Hematopoietic multipotent progenitor cell treated with erythropoietin and hydrocortisone succinate and interleukin-3 and kit ligand, for 8 days (in vitro differentiated cells): ENCODE measurements around the gene PPARA.
"Not testable (repeated sequence)": the region's sequence is repeated elsewhere in the genome, so short reads cannot be mapped to it uniquely, and the experiment has no call there.

ENCODE experiments used
- DNase-seq: peaks from one replicate; pipeline ENCODE4 v3.0.0-alpha.2; 2015

The PPARA gene

GRCh38 chr22:46250783-46251125 lies 100.4 kb downstream of the PPARA start:
- no peak for DNase-seq

- no peak for DNase-seq
These were observed 100.9 kb downstream of the PPARA start for GRCh38 chr22:46251266-46251665.

DNA sequence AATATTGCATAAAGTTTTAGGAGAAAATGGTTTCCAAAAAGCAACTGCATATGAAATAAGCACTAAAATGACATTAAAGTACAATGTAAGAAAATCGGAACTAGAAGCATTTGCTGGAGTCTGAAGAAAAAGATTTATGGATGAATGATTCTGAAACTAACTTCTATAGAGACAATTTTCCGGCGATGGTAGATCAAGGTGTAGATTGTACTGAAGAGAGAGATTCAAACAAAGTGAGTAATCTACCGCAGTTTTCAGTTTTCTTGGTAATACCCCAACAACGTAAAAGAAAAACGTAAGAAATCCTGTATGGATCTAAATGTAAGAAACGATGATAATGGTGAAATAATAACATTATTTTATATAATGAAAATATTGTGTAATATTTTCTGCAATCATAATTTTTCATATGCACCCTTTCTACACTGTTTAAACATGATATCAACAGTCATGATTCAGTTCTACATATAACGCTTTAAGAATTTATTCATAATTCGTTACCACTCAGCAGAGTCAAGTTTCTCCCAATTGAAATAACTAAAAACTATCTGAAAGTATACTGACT lies 101.6 kb downstream of the PPARA start:
- DNase-seq, result no peak

- no peak for DNase-seq
These were observed 106.1 kb downstream of the PPARA start for GRCh38 chr22:46256358-46256958.

GRCh38 chr22:46259374-46259773 lies 109.0 kb downstream of the PPARA start:
- no peak for DNase-seq

DNA sequence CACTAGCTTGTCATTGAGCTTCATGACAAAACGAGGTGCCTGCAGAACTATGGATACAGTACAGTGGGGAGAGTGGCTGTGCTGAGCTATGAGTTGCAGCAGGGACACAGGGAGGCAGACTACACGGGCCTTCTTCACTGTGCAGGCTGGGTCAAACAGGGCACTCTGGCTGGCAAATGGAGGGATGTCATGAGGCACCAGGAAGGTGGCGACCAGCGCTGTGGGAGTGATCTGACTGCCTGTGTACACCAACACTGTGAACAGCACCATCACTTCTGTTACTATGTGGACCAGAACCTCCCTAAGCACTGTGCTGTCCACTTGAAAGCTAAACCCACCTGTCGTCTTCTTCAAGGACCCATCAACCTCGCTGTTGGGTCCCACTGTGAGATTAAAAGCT lies 109.7 kb downstream of the PPARA start:
- no peak for DNase-seq

DNA sequence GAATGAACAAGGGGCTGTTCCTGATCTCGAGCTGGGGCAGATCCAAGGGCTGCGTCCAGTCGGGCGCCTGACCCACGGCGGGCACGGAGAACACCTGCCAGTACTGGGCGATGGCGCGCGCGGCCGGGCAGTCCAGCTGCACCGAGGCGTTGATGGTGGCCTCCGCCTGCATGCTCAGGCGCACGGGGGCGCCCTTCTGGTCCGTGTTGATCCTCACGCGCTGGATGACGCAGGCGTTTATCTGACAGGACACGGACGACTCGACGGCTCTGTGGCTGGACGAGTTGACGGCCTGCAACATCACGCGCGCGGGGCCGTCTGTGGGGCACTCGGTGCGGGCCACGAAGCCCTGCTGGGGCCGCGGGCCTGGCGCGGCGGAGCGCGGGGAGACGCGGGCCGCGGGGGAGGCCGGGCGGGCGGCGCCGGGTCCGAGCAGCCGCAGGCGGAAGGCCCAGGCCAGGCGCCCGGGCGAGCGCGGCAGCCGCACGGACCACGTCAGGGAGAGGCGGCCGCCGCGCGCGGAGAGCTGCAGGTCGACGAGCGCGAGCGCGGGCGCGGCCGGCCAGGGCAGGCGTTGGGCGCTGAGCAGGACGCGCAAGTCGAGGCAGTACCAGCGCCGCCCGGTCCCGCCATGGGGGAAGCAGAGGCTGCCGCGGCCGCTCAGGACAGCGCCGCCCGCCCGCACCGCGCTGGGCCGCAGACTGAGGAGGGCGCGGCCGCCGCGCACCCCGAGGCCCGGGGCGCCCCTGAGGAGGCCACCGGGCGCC lies 112.3 kb downstream of the PPARA start:
- peak; percentile 77 for DNase-seq

GRCh38 chr22:46263216-46263590 lies 112.9 kb downstream of the PPARA start, which contains the start of gene PKDREJ:
Gene PKDREJ (minus strand): TSS chr22:46263343. CDS start chr22:46263322, 21 bp downstream.
- DNase-seq, result no peak

- DNase-seq, result not testable (repeated sequence)
These were observed 114.2 kb downstream of the PPARA start for GRCh38 chr22:46264520-46264919.

- DNase-seq, result not testable (repeated sequence)
These were observed 115.3 kb downstream of the PPARA start for GRCh38 chr22:46265627-46266026.

DNA sequence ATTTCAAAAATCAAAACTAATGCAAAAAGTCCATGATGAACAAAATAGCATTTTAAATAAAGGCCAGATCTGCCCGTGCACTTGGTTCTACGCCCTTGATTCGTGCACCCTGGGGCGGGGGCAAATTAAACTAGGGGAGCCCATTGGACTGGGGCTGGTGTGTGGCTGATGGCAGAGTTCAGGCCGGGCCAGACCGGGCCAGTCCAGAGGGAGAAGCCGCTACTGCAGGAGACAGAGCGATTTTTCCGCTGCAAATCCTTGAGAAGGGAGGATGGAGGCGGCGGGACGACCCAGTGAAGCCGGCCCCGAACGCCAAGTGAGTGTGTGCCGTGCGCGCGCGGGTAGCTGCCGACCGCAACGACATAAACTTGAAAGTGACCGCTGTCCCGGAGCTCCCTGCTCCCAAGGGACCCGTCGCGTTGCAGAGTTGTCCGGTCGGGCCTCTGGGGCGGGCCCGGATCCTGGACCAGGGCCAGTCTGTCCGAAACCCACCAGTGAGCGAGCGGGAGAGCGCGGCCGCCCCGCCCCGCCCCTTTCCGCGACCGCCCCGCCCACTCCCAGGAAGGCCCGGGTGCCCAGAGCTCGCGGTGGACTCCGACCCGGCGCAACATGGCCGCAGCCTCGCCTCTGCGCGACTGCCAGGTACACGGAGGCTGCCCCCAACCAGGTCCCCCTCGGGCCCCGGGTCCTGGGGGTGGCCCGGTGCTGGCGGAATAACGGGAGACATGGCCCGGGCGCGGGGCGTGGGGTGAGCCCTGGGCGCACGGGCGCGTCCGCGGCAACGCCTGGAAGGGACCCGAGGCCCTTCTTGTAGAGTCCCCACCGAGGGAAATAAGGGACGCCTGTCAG lies 117.3 kb downstream of the PPARA start, which contains the start of gene TTC38:
TSS of gene TTC38 (plus strand) at position 578 of the 849 bp plus-strand sequence. CDS start at position 610, 32 bp downstream.
- peak; percentile 71 for DNase-seq

DNA sequence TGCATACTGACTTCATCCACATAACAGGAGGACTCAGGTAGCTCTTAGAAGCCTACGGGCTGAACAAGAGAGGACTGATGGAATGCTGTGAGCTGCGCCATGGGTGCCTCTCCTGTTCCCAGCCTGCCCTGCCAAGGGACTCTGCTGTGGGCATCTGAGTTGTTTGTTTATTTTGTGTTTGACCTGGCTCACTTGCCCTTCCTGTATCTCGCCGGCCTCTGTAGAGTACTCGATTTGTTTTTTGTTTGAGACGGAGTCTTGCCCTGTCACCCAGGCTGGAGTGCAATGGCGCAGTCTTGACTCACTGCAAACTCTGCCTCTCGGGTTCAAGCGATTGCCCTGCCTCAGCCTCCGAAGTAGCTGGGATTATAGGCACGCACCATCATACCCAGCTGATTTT lies 119.2 kb downstream of the PPARA start:
- no peak for DNase-seq

DNA sequence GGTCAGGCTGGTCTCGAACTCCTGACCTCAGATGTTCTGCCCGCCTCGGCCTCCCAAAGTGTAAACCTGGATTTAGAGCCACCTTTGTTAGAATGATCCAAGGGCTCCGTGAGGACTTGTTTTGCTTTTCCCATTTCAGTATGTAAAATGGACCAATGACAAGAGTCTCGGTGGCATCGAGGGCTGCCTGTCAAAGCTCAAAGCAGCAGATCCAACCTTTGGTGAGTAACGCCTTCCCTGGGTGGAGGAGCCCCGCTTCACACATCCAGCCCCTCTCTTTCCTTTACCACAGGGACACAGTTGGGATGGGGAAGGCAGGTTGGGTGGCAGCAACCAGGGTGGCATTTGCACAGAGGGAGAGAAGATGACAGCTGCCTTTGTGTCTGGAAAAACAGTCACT lies 121.9 kb downstream of the PPARA start:
- no peak for DNase-seq

DNA sequence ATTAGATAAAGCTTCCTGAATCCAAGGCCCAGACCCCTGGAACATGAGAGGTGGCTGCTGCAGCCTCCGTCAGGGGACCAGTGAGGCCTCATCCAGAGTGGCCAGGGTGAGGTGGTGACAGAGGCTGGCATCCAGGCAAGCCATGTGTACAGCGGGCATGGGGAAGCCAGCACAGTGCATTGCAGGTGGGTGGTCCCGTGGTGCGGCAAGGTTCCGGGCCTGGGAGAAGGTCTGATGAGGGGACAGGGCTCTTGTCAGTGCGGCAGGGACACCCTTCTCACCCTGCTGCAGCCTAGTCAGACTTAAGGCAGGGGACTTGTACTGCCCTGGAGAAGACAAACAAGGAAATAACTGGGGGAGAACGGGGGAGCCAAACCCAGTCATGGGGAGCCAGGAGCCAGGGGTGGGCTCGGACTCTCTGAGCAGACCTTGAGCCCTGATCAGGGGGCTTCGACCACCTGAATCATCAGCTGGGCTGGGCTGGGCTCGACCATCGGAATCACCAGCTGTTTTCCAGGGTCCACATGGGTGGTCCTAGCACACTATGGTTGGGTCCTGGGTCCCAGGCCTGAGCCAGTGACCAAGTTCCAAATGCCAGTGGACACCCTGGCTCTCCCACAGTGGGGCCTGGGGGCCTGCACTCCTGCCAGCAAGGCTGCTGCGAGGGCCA lies 122.6 kb downstream of the PPARA start:
- DNase-seq, result no peak

GRCh38 chr22:46273432-46274148 lies 123.3 kb downstream of the PPARA start:
- no peak for DNase-seq

GRCh38 chr22:46274381-46274780 lies 124.1 kb downstream of the PPARA start:
- DNase-seq, result no peak

GRCh38 chr22:46275455-46276122 lies 125.3 kb downstream of the PPARA start:
- DNase-seq, result no peak

- DNase-seq, result no peak
These were observed 126.2 kb downstream of the PPARA start for GRCh38 chr22:46276563-46276962.

- DNase-seq, result no peak
These were observed 128.6 kb downstream of the PPARA start for GRCh38 chr22:46278656-46279645.
